HG02870 (cell line): ENCODE data around the gene SFT2D3.
A peak's percentile ranks its signal among the peaks of the same experiment; 100 is the strongest.

ENCODE experiments used
- ATAC-seq: cut with Tn5 transposase; IDR thresholded peaks from one replicate; pipeline ENCODE4 v1.9.1; 2021; ENCODE audit warnings: mild to moderate bottlenecking, moderate library complexity; ENCODE audit not compliant: unreplicated experiment

The SFT2D3 gene

DNA sequence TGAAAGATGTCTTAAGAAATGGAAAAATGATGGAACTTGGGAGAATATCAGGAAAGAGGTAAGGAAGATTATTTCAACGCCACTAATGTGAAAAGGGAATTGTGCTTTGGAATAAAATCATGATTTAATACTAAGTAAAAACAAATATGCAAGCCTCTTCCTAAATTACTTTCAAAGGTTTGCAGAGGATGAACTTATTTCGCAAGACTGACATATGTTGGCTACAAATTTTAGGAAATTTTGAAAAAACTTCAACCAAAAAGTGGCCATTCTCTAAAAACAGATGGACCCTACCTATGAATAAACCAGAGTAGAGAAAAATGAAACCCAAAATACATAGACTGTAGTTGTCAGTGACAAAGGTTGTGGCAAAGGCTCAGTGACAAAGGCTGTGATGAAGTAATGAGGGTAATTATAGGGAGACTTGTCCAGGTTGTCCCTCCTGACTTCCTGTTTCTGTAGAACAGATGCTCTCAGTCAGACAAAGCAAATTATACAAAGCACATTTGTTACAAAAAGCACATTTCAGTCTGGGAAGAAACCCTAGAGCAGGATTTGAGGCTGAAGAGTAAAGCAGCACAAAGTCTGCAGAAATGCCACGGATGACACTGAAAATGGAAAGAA is 39.5 kb downstream of the SFT2D3 start:
- ATAC-seq: no peak

GRCh38 chr2:127743477-127744026 is 42.3 kb downstream of the SFT2D3 start:
- ATAC-seq: peak; percentile 51

GRCh38 chr2:127747621-127748020 is 46.3 kb downstream of the SFT2D3 start:
- ATAC-seq: no peak

- peak; percentile 97 for ATAC-seq
Measured at GRCh38 chr2:127749537-127749936, 48.2 kb downstream of the SFT2D3 start.

- ATAC-seq: no peak
Measured at GRCh38 chr2:127753374-127753773, 52.1 kb downstream of the SFT2D3 start.

GRCh38 chr2:127754186-127754585 is 52.9 kb downstream of the SFT2D3 start:
- no peak for ATAC-seq
